Measurements from ENCODE around the gene FAM72C. TPM values are rescaled to one million over a fixed set of nuclear protein-coding genes. Genes with fewer than 3 reads are reported as not detected.
"Not testable (repeated sequence)": the region's sequence is repeated elsewhere in the genome, so short reads cannot be mapped to it uniquely, and the experiment has no call there.

FAM72C gene
- total RNA-seq, 1 donor from 2014 or later: not detected

GRCh38 chr1:143987868-143988267 lies 16.1 kb upstream of the FAM72C start:
- not testable (repeated sequence) for ATAC-seq; DNase-seq (ENCODE audit: low spot score)

- DNase-seq (ENCODE audit: low spot score); ATAC-seq: not testable (repeated sequence)
Measured at GRCh38 chr1:143984721-143985473, 13.1 kb upstream of the FAM72C start.

- DNase-seq (ENCODE audit: low spot score); ATAC-seq: not testable (repeated sequence)
Measured at GRCh38 chr1:143974416-143974815, 2.6 kb upstream of the FAM72C start.

- DNase-seq (ENCODE audit: low spot score); ATAC-seq: not testable (repeated sequence)
Measured at GRCh38 chr1:143973876-143974414, 2.2 kb upstream of the FAM72C start.

- ATAC-seq: peak; percentile 40
Measured at GRCh38 chr1:143972753-143973326, 1.1 kb upstream of the FAM72C start.

GRCh38 chr1:143965860-143966259 lies 5.9 kb downstream of the FAM72C start:
- not testable (repeated sequence) for DNase-seq (ENCODE audit: low spot score); ATAC-seq

More at GRCh38 chr1:143972753-143973326, 1.1 kb upstream of the FAM72C start:
- not testable (repeated sequence) for DNase-seq (ENCODE audit: low spot score)

GRCh38 chr1:143964294-143964693 lies 7.5 kb downstream of the FAM72C start:
- not testable (repeated sequence) for ATAC-seq; DNase-seq (ENCODE audit: low spot score)

- not testable (repeated sequence) for ATAC-seq; DNase-seq (ENCODE audit: low spot score)
Measured at GRCh38 chr1:143955930-143956329, 15.9 kb downstream of the FAM72C start.

GRCh38 chr1:143952913-143953312 lies 18.9 kb downstream of the FAM72C start:
- DNase-seq (ENCODE audit: low spot score); ATAC-seq: not testable (repeated sequence)

GRCh38 chr1:143951485-143952391 lies 20.0 kb downstream of the FAM72C start:
- ATAC-seq; DNase-seq (ENCODE audit: low spot score): not testable (repeated sequence)

- ATAC-seq; DNase-seq (ENCODE audit: low spot score): not testable (repeated sequence)
Measured at GRCh38 chr1:143947749-143948148, 24.0 kb downstream of the FAM72C start.

- DNase-seq (ENCODE audit: low spot score); ATAC-seq: not testable (repeated sequence)
Measured at GRCh38 chr1:143945253-143945652, 26.5 kb downstream of the FAM72C start.

GRCh38 chr1:143944576-143945240 lies 27.1 kb downstream of the FAM72C start:
- not testable (repeated sequence) for DNase-seq (ENCODE audit: low spot score)
- ATAC-seq: peak; percentile 73

GRCh38 chr1:143943319-143943978 lies 28.3 kb downstream of the FAM72C start:
- peak; percentile 88 for ATAC-seq
- DNase-seq (ENCODE audit: low spot score): not testable (repeated sequence)

- ATAC-seq: not testable (repeated sequence)
Measured at GRCh38 chr1:143942238-143942860, 29.4 kb downstream of the FAM72C start.

GRCh38 chr1:143939666-143940065 lies 32.1 kb downstream of the FAM72C start:
- ATAC-seq; DNase-seq (ENCODE audit: low spot score): not testable (repeated sequence)

More at GRCh38 chr1:143942238-143942860, 29.4 kb downstream of the FAM72C start:
- DNase-seq (ENCODE audit: low spot score): not testable (repeated sequence)

GRCh38 chr1:143938922-143939321 lies 32.9 kb downstream of the FAM72C start:
- not testable (repeated sequence) for DNase-seq (ENCODE audit: low spot score); ATAC-seq

- ATAC-seq (peak; percentile 97), DNase-seq (ENCODE audit: low spot score) (peak; percentile 47)
Measured at GRCh38 chr1:143936457-143937115, 35.2 kb downstream of the FAM72C start.

Data from left lobe of liver (tissue), 2 donors.